SK-N-SH treated with all-trans-retinoic acid at 6 μM for 48 hours (cell line): Measurements from ENCODE around the gene ZNF135.

Experiments
- ATAC-seq: fragments of 200-7000 bp; cut with Tn5 transposase; 3 replicates; pipeline ENCODE4 v1.9.1; 2020; ENCODE audit warnings: mild to moderate bottlenecking, moderate library complexity
- ARNTL ChIP-seq: fragments of 450-650 bp; formaldehyde crosslinking; IDR thresholded peaks from 2 replicates; pipeline ENCODE4 v1.5.0; 2020; ENCODE audit warnings: low read depth, mild to moderate bottlenecking, moderate library complexity, borderline replicate concordance
- BACH2 ChIP-seq: fragments of 250-450 bp; sonication (Bioruptor Pico); IDR thresholded peaks from 2 replicates; pipeline ENCODE4 v1.9.0; 2021; ENCODE audit warnings: mild to moderate bottlenecking, borderline replicate concordance
- CSDC2 ChIP-seq: fragments of 250-450 bp; sonication (Bioruptor Pico); IDR thresholded peaks from 2 replicates; pipeline ENCODE4 v1.5.0; 2020; ENCODE audit warnings: mild to moderate bottlenecking, moderate library complexity
- GLIS3 ChIP-seq: fragments of 250-450 bp; sonication (Bioruptor Pico); IDR thresholded peaks from 2 replicates; pipeline ENCODE4 v1.5.0; 2020; ENCODE audit warnings: mild to moderate bottlenecking, moderate library complexity
- OSR1 ChIP-seq: fragments of 250-450 bp; sonication (Bioruptor Pico); IDR thresholded peaks from 2 replicates; pipeline ENCODE4 v1.8.0; 2022; ENCODE audit warnings: moderate library complexity, mild to moderate bottlenecking, inconsistent platforms
- PATZ1 ChIP-seq: fragments of 250-450 bp; sonication (Bioruptor Pico); IDR thresholded peaks from 2 replicates; pipeline ENCODE4 v1.8.0; 2020; ENCODE audit warnings: mild to moderate bottlenecking, moderate library complexity, borderline replicate concordance
- POU6F1 ChIP-seq: fragments of 250-450 bp; sonication (Bioruptor Pico); IDR thresholded peaks from 2 replicates; pipeline ENCODE4 v1.8.0; 2021; ENCODE audit warnings: low read depth, mild to moderate bottlenecking, moderate library complexity, borderline replicate concordance
- PPARA ChIP-seq: fragments of 250-450 bp; sonication (Bioruptor Pico); IDR thresholded peaks from 2 replicates; pipeline ENCODE4 v1.5.0; 2020; ENCODE audit warnings: mild to moderate bottlenecking, borderline replicate concordance
- RARB ChIP-seq: fragments of 250-450 bp; sonication (Bioruptor Pico); IDR thresholded peaks from 2 replicates; pipeline ENCODE4 v1.8.0; 2021; ENCODE audit warnings: mild to moderate bottlenecking, moderate library complexity
- SNAI2 ChIP-seq: fragments of 250-450 bp; sonication (Bioruptor Pico); IDR thresholded peaks from 2 replicates; pipeline ENCODE4 v1.5.0; 2020; ENCODE audit warnings: mild to moderate bottlenecking, moderate library complexity
- TCF4 ChIP-seq: fragments of 250-450 bp; sonication (Bioruptor Pico); IDR thresholded peaks from 2 replicates; pipeline ENCODE4 v1.8.0; 2021; ENCODE audit warnings: mild to moderate bottlenecking, moderate library complexity, borderline replicate concordance
- TOX ChIP-seq: fragments of 250-450 bp; sonication (Bioruptor Pico); IDR thresholded peaks from 2 replicates; pipeline ENCODE4 v1.8.0; 2021; ENCODE audit warnings: mild to moderate bottlenecking, moderate library complexity, borderline replicate concordance
- TSHZ2 ChIP-seq: fragments of 250-450 bp; sonication (Bioruptor Pico); IDR thresholded peaks from 2 replicates; pipeline ENCODE4 v1.5.0; 2020; ENCODE audit warnings: mild to moderate bottlenecking, moderate library complexity
- ZC3H10 ChIP-seq: fragments of 250-450 bp; sonication (Bioruptor Pico); IDR thresholded peaks from 2 replicates; pipeline ENCODE4 v1.5.1; 2021; ENCODE audit warnings: mild to moderate bottlenecking, moderate library complexity
- ZFP3 ChIP-seq: fragments of 250-450 bp; sonication (Bioruptor Pico); IDR thresholded peaks from 2 replicates; pipeline ENCODE4 v1.5.0; 2020; ENCODE audit warnings: mild to moderate bottlenecking, moderate library complexity
- ZFP30 ChIP-seq: fragments of 450-650 bp; formaldehyde crosslinking; IDR thresholded peaks from 2 replicates; pipeline ENCODE4 v1.5.0; 2022; ENCODE audit warnings: mild to moderate bottlenecking, moderate library complexity
- ZNF70 ChIP-seq: fragments of 450-650 bp; formaldehyde crosslinking; IDR thresholded peaks from 2 replicates; pipeline ENCODE4 v1.5.0; 2020; ENCODE audit warnings: mild to moderate bottlenecking, moderate library complexity
- ZNF8 ChIP-seq: fragments of 450-650 bp; formaldehyde crosslinking; IDR thresholded peaks from 2 replicates; pipeline ENCODE4 v1.5.0; 2020; ENCODE audit warnings: mild to moderate bottlenecking, moderate library complexity
- TF ChIP-seq, protein P1 (sequence below): fragments of 250-450 bp; sonication (Bioruptor Pico); IDR thresholded peaks from 2 replicates; pipeline ENCODE4 v1.5.1; 2020; ENCODE audit warnings: low read depth, mild to moderate bottlenecking, moderate library complexity
- TF ChIP-seq, protein P2 (sequence below): fragments of 250-450 bp; sonication (Bioruptor Pico); IDR thresholded peaks from 2 replicates; pipeline ENCODE4 v1.5.1; 2021; ENCODE audit warnings: mild to moderate bottlenecking, moderate library complexity

Gene ZNF135

GRCh38 chr19:58037927-58038687, 21.0 kb upstream of the ZNF135 start (continued):
- TF ChIP-seq TCF4 (CRISPR knock-in tag) = no peak
- TF ChIP-seq RARB (CRISPR knock-in tag) = no peak

- no peak for ATAC-seq
- TF ChIP-seq ZNF8 (CRISPR knock-in tag) (no peak), GLIS3 (CRISPR knock-in tag) (no peak), TOX (CRISPR knock-in tag) (no peak), TCF4 (CRISPR knock-in tag) (no peak), PPARA (CRISPR knock-in tag) (no peak), ARNTL (CRISPR knock-in tag) (no peak), OSR1 (CRISPR knock-in tag) (no peak), ZC3H10 (CRISPR knock-in tag) (no peak), CSDC2 (CRISPR knock-in tag) (no peak), BACH2 (CRISPR knock-in tag) (no peak), ZNF70 (CRISPR knock-in tag) (no peak), ZFP3 (CRISPR knock-in tag) (no peak)
- TF ChIP-seq, all 23 proteins: peak for 0
Measured at GRCh38 chr19:58038688-58039204, 20.3 kb upstream of the ZNF135 start.

DNA sequence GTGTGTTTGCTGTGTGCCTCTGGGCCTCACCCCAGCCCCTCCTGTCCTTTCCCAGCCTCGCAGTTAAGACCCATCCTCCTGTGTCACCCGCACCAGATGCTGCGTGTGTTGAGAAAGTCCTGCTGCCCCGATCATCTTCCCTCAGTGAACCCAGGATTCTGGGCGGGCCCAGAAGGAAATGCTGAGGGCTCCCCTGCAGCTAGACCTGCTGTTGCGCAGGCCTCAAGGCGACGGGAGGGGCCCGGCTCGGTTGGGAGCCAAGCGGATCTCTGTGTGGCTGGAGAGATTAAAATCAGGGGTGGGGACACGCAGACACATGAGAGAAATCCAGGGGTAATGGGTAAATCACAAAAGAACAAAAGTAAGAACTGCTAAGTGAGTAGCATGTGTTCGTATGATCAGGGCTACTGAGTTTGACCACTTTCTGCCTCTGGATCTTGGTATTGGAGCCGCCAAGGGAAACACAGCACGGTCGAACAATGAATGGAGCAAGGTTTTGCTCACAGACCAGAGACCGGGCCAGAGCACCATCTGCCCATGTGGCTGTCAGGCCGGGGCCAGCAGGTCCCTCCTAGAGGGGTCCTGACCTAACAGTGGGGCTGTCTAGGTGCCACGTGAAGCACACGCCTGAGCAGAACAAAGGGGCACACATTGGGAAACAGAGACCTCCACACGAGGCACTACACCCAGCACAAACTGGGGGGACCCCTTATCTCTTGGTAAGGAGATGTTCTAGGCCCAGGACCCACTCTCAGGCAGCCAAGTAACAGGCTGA, 18.1 kb upstream of the ZNF135 start:
- no peak for TF ChIP-seq TCF4 (CRISPR knock-in tag)
- no peak for TF ChIP-seq ARNTL (CRISPR knock-in tag)
- no peak for TF ChIP-seq POU6F1
- TF ChIP-seq BACH2 (CRISPR knock-in tag) = no peak
- TF ChIP-seq TSHZ2 (CRISPR knock-in tag) = no peak
- TF ChIP-seq ZNF70 (CRISPR knock-in tag) = no peak
- TF ChIP-seq ZNF8 (CRISPR knock-in tag) = no peak
- TF ChIP-seq GLIS3 (CRISPR knock-in tag) = no peak
- no peak for ATAC-seq

- ATAC-seq = no peak
- TF ChIP-seq POU6F1 (no peak), BACH2 (CRISPR knock-in tag) (no peak), TCF4 (CRISPR knock-in tag) (no peak), ZFP30 (no peak), ZNF70 (CRISPR knock-in tag) (no peak), ARNTL (CRISPR knock-in tag) (no peak), GLIS3 (CRISPR knock-in tag) (no peak), CSDC2 (CRISPR knock-in tag) (no peak), ZFP3 (CRISPR knock-in tag) (no peak), PPARA (CRISPR knock-in tag) (no peak), PATZ1 (CRISPR knock-in tag) (no peak), SNAI2 (no peak)
- TF ChIP-seq, protein P1, sequence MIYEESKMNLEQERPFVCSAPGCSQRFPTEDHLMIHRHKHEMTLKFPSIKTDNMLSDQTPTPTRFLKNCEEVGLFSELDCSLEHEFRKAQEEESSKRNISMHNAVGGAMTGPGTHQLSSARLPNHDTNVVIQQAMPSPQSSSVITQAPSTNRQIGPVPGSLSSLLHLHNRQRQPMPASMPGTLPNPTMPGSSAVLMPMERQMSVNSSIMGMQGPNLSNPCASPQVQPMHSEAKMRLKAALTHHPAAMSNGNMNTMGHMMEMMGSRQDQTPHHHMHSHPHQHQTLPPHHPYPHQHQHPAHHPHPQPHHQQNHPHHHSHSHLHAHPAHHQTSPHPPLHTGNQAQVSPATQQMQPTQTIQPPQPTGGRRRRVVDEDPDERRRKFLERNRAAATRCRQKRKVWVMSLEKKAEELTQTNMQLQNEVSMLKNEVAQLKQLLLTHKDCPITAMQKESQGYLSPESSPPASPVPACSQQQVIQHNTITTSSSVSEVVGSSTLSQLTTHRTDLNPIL (CRISPR knock-in tag) = no peak
- TF ChIP-seq, protein P2, sequence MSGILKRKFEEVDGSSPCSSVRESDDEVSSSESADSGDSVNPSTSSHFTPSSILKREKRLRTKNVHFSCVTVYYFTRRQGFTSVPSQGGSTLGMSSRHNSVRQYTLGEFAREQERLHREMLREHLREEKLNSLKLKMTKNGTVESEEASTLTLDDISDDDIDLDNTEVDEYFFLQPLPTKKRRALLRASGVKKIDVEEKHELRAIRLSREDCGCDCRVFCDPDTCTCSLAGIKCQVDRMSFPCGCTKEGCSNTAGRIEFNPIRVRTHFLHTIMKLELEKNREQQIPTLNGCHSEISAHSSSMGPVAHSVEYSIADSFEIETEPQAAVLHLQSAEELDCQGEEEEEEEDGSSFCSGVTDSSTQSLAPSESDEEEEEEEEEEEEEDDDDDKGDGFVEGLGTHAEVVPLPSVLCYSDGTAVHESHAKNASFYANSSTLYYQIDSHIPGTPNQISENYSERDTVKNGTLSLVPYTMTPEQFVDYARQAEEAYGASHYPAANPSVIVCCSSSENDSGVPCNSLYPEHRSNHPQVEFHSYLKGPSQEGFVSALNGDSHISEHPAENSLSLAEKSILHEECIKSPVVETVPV (CRISPR knock-in tag) = no peak
Measured at GRCh38 chr19:58042495-58043340, 16.4 kb upstream of the ZNF135 start.
